ENCODE results near the gene ZNF680. TPM values are rescaled to one million over a fixed set of nuclear protein-coding genes. Genes with fewer than 3 reads are reported as not detected.

Gene ZNF680
- total and polyA plus RNA-seq, 2 of the 4 experiments (the other 2 are of a cell fraction) = 1.5 to 3.9 TPM

GRCh38 chr7:64494912-64495461 lies 67.9 kb downstream of the ZNF680 start:
- no peak overlapping the region for H2BK120ac ChIP-seq (ENCODE audit: low read depth, low read length)
- H4K8ac ChIP-seq (ENCODE audit: low read depth in 2 of 2, low read length in 2 of 2) = no peak overlapping the region
- H3K14ac ChIP-seq (replicated peaks; ENCODE audit: low read depth, low read length) = no peak overlapping the region
- ChIA-PET POLR2A (ENCODE audit: unreplicated experiment) (no interaction called here), CTCF (no interaction called here)
- intact Hi-C loops (cut with micrococcal nuclease) (no loop called here), in situ Hi-C loops (cut with MboI; ENCODE audit: low sequenced_read_pairs) (no loop called here), dilution Hi-C loops (cut with HindIII; ENCODE audit: low sequenced_read_pairs, unreplicated experiment) (no loop called here)
- no peak overlapping the region for H2BK20ac ChIP-seq (ENCODE audit: low read depth, low read length)
- TF ChIP-seq BHLHE40 (IDR thresholded peaks at IDR 0.05; ENCODE audit: low read depth, low read length) = no peak
- TF ChIP-seq ELK1 (IDR thresholded peaks at IDR 0.05; ENCODE audit: borderline replicate concordance, low read depth, low read length) = no peak
- no peak for TF ChIP-seq RAD21 (IDR thresholded peaks at IDR 0.05; ENCODE audit: low read length)
- no peak for TF ChIP-seq MAFK (IDR thresholded peaks at IDR 0.05; ENCODE audit: low read depth, low read length)
- no peak for TF ChIP-seq RFX5 (IDR thresholded peaks at IDR 0.05; ENCODE audit: low read depth, low read length)
- TF ChIP-seq CTCF (conservative IDR thresholded peaks at IDR 0.05; ENCODE audit: low read depth, low read length) = no peak
- no peak for TF ChIP-seq MAZ (IDR thresholded peaks at IDR 0.05; ENCODE audit: borderline replicate concordance, low read depth, low read length)
- no peak for TF ChIP-seq FOS (IDR thresholded peaks at IDR 0.05; ENCODE audit: low read depth, low read length)
- TF ChIP-seq SMC3 (IDR thresholded peaks at IDR 0.05; ENCODE audit: low read depth, low read length) = no peak
- TF ChIP-seq NFE2L2 (IDR thresholded peaks at IDR 0.05; ENCODE audit: low read depth, low read length) = no peak
- H3K23ac ChIP-seq (ENCODE audit: low read depth, low read length) = no peak overlapping the region
- H2BK15ac ChIP-seq (ENCODE audit: low read depth, low read length) = no peak overlapping the region
- no peak overlapping the region for H3K4ac ChIP-seq (ENCODE audit: low read depth, low read length)
- peaks cover 3% of the 10 kb centered on the region for H3K9me3 ChIP-seq (ENCODE audit: control insufficient read depth, insufficient read depth, low read length)
- H2AFZ ChIP-seq (replicated peaks; ENCODE audit: low read length, poor library complexity) = peak overlapping the region; percentile 68
- H2BK5ac ChIP-seq (ENCODE audit: low read depth, low read length, poor library complexity, severe bottlenecking) = no peak overlapping the region
- DNase-seq (no peak), ATAC-seq (ENCODE audit: low read depth) (peak; percentile 49)
- H3K9ac ChIP-seq (ENCODE audit: low read depth, low read length) = no peak overlapping the region
- peak overlapping the region; percentile 36; the same call in 1 of the 2 replicates for H3K4me2 ChIP-seq (ENCODE audit: low read depth, low read length)
- no peak overlapping the region for H3K56ac ChIP-seq (ENCODE audit: extremely low read depth, insufficient read depth, low read length)
- no peaks in the 10 kb centered on the region for H4K20me1 ChIP-seq (ENCODE audit: insufficient read depth, low read length)
- no peaks in the 10 kb centered on the region for H3K79me1 ChIP-seq (ENCODE audit: low read depth in 1 of 2, low read length in 2 of 2)
- H3K27me3 ChIP-seq (ENCODE audit: control insufficient read depth, insufficient read depth, low read length) = no peaks in the 10 kb centered on the region
- no peak overlapping the region for H2AK5ac ChIP-seq (ENCODE audit: low read depth, low read length)
- 17% methylated on average over 1 of the region's 26 CpGs; no CpG with 5 or more reads in 1 of the 2 experiments for WGBS, 2 experiments (ENCODE audit: extremely low coverage in 2 of 2, insufficient read length in 1 of 2)
- H3K4me3 ChIP-seq (ENCODE audit: insufficient read depth, low read depth, low read length) = peak overlapping the region; percentile 10; the same call in 1 of the 2 replicates
- no peak overlapping the region for H3K18ac ChIP-seq (ENCODE audit: low read depth, low read length)
- H3K36me3 ChIP-seq (ENCODE audit: control insufficient read depth, insufficient read depth, low read length) = no peaks in the 10 kb centered on the region
- H2AK9ac ChIP-seq (replicated peaks; ENCODE audit: low read depth, low read length, poor library complexity) = no peak overlapping the region
- H4K5ac ChIP-seq (ENCODE audit: low read depth, low read length) = no peak overlapping the region
- no peaks in the 10 kb centered on the region for H3K4me1 ChIP-seq (ENCODE audit: control insufficient read depth, insufficient read depth, low read length)
- no peaks in the 10 kb centered on the region for H3K9me1 ChIP-seq (ENCODE audit: insufficient read depth, low read length)
- BruUV-seq (replicated peaks) = no TSS peak
- H3K27ac ChIP-seq (ENCODE audit: insufficient read depth, low read length) = no peak overlapping the region
- no peak overlapping the region for H4K91ac ChIP-seq (ENCODE audit: insufficient read depth, low read depth, low read length)
